AG09319 (cell line): ENCODE results near the gene TNPO1.
"Not testable (repeated sequence)": the region's sequence is repeated elsewhere in the genome, so short reads cannot be mapped to it uniquely, and the experiment has no call there.

ENCODE experiments used
- DNase-seq: peaks from one replicate; pipeline ENCODE4 v3.0.0-alpha.2; 2010; ENCODE audit warnings: low read depth; ENCODE audit errors: extremely low read depth
- TF ChIP-seq, protein P1 (sequence below): IDR thresholded peaks from 2 replicates; pipeline ENCODE4 v1.5.1; 2011; ENCODE audit warnings: low read depth, mild to moderate bottlenecking, inconsistent platforms, low read length, moderate library complexity

TNPO1 gene

DNA sequence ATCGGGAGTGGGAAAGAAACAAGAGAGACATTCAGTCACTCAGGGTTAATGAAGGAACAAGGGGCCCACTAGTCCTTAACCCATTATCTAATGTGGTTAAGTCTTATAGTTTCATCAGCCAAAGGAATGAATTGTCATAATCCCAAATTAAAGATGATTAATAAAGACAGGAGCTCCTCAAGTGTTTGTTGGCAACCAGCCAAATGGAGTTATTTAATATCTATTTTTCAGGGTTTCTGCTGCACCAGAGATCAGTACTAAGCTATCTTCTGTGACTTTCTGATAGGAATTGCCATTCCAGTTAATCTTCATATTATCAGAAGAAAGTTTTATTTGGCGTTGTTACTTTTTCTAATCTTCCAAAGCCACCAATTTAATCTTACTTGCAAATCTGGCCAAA is 105.4 kb downstream of the TNPO1 start:
- no peak for DNase-seq
- TF ChIP-seq, protein P1, sequence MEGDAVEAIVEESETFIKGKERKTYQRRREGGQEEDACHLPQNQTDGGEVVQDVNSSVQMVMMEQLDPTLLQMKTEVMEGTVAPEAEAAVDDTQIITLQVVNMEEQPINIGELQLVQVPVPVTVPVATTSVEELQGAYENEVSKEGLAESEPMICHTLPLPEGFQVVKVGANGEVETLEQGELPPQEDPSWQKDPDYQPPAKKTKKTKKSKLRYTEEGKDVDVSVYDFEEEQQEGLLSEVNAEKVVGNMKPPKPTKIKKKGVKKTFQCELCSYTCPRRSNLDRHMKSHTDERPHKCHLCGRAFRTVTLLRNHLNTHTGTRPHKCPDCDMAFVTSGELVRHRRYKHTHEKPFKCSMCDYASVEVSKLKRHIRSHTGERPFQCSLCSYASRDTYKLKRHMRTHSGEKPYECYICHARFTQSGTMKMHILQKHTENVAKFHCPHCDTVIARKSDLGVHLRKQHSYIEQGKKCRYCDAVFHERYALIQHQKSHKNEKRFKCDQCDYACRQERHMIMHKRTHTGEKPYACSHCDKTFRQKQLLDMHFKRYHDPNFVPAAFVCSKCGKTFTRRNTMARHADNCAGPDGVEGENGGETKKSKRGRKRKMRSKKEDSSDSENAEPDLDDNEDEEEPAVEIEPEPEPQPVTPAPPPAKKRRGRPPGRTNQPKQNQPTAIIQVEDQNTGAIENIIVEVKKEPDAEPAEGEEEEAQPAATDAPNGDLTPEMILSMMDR, result no peak

DNA sequence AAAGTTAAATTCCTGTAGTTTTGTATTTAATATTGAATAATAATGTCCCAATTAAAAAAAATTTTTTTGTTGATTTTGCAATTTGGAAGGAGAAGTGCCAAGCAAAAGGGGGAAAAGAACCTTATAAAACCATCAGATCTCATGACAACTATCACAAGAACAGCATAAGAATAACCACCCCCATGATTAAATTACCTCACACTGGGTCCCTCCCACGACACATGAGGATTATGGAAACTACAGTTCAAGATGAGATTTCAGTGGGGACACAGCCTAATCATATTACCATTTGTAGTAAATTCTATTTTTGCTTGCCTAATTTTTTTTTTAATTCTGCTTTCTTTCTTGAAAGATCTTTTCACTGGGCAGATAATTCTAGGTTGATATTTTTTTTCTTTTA is 106.0 kb downstream of the TNPO1 start:
- TF ChIP-seq, protein P1, result no peak
- no peak for DNase-seq

DNA sequence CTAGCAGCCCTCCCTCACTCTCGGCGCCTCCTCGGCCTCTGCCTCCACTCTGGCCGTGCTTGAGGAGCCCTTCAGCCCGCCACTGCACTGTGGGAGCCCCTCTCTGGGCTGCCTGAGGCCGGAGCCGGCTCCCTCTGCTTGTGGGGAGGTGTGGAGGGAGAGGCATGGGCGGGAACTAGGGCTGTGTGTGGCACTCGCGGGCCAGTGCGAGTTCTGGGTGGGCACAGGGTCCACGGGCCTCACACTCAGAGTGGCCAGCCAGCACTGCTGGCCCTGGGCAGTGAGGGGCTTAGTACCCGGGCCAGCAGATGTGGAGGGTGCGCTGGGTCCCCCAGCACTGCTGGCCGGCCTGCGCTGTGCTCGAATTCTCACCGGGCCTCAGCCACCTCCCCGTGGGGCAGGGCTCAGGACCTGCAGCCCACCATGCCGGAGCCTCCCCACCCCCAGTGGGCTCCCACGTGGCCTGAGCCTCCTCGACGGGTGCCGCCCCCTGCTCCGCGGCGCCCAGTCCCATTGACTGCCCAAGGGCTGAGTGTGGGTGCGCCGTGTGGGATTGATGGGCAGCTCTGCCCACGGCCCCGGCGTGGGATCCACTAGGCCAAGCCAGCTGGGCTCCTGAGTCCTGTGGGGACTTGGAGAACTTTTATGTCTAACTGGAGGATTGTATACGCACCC is 109.0 kb downstream of the TNPO1 start:
- TF ChIP-seq, protein P1, result no peak
- no peak for DNase-seq

DNA sequence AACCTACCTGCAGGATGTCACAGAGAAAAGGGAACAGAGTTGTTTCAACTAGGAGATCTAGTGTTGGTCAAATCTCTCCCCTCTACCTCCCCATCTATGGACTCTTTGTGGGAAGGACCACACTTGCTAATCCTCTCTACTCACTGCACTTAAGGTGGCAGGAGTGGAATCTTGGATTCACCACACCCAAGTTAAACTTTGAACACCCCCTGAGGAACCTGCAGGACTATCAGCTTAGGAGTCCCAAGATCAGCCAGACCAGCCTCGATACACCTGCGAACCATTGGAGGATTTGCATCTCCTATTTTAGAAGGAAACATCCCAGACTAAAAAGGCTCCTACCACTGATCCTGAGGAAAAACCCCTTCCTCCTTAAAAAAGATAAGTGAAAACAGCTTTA is 116.2 kb downstream of the TNPO1 start:
- DNase-seq, result not testable (repeated sequence)

DNA sequence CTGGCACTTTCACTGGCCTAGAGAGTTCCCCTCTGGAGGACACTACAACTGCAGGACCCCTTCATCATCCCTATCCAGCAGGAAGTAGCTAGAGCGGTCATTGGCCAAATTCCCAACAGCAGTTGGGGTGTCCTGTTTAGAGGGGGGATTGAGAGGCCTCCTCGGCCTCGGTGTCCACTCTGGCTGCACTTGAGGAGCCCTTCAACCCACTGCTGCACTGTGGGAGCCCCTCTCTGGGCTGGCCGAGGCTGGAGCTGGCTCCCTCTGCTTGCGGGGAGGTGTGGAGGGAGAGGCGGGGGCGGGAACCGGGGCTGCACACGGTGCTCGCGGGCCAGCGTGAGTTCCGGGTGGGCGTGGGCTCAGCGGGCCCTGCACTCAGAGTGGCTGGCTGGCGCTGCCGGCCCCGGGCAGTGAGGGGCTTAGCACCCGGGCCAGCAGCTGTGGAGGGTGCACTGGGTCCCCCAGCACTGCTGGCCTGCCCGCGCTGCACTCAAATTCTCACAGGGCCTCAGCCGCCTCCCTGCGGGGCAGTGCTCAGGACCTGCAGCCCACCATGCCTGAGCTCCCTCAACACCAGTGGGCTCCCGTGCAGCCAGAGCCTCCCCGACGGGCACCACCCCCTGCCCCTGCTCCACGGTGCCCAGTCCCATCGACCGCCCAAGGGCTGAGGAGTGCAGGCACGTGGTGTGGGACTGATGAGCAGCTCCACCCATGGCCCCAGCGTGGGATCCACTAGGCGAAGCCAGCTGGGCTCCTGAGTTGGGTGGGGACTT is 118.7 kb downstream of the TNPO1 start:
- DNase-seq, result not testable (repeated sequence)

DNA sequence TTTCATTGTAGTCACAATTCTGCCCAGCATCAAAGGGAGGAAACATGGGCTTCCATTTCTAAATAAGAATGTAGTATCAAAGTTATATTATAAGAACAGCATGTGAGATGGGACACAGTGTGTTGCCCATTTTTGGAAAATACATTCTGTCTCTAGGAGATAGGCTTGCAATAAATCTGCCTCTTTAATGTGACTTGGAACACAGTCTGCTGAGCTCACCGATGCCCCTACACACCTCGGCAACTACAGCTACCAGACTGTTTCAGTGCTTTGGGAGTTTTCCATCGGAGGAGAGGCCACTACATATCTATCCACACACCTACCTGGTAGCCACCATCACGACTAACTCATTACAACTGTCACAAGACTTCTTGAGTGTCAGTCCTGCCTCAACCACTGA is 120.4 kb downstream of the TNPO1 start:
- TF ChIP-seq, protein P1, result no peak
- no peak for DNase-seq

DNA sequence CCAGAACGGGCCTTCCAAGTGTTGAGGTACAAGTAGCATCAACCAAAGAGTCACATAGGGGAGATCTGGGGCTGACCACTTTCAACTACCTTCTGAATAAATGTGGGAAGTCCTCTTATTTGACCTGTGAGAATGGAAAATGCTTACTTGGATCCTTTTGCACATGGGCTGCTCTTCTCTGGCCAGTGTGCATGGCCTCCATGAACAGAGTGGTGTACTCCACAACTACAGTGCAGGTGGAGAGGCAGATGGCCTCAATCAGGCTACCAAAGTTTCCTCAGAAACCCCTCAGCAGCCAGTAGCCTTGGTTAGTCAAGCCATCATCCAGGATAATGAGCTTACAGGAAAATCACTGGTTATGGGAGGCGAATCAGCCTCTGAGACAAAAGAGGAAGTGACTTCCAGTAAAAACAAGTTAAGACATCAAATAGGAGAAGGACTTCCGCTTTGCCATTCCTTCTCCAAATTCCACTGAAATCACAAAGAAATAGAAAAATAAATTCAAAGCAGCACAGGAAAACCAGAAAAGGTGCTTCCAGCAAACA is 121.1 kb downstream of the TNPO1 start:
- TF ChIP-seq, protein P1, result no peak
- no peak for DNase-seq

DNA sequence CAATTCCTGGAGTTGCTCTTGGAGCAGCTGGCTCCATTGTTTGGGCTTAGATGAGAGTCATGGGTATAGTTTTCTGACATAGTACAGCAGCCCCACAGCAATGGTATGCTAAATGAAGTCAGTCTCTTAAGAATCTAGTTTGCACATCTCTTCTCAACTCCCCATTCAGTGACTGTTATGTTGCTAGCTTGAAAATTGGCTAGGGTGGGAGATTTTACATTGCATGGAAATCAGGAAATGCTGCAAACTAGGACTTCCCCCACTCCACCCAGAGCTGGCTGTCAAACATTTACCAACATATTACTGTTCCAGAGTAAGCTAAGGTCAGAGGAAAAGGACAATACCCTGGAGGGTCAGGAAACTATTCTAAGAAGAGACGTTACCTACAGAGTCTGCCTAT is 121.7 kb downstream of the TNPO1 start:
- TF ChIP-seq, protein P1, result no peak
- no peak for DNase-seq
